Gastrocnemius medialis (tissue), 4 donors: ENCODE data around the gene KLC4.

Experiments
- POLR2A ChIP-seq, 2 donors: fragments of 450-650 bp; IDR thresholded peaks; one replicate each; pipeline ENCODE4 v1.6.1; 2017; ENCODE audit warnings: antibody characterized with exemption in 2 of 2, mild to moderate bottlenecking in 2 of 2, moderate library complexity in 2 of 2
- TF ChIP-seq, protein P1 (sequence below), 5 experiments: fragments of 450-650 bp in 3 of 5; fragments of 200-600 bp in 2 of 5; sonication (generic) in 2 of 5; IDR thresholded peaks in 4 of 5; conservative IDR thresholded peaks in 1 of 5; 1 replicate in 4 of 5; 2 replicates in 1 of 5; pipeline ENCODE4 v1.5.1; 2016 to 2019; ENCODE audit warnings: antibody characterized with exemption in 5 of 5, mild to moderate bottlenecking in 3 of 5, moderate library complexity in 3 of 5

DNA sequence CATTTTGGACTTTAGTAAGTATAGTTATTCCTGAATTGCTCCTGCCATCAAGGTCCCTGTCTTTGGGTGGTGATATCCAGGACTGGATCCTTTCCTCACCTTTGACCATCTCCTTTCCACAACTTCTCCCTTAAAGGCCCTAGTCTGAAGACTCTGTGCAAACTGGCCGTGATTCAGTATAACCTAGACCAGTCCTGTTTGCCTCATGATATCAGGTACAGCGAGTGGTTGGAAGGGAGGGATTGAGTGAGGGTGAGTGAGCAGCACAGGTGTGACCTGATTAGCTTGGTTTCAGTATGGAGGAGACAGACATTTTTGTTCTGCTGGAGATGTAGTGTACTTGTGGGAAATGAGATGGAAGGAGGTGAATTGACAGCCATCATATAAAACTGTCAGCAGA, 40.3 kb upstream of the KLC4 start:
- no peak for TF ChIP-seq POLR2A (IDR thresholded peaks at IDR 0.05)
- TF ChIP-seq, protein P1, sequence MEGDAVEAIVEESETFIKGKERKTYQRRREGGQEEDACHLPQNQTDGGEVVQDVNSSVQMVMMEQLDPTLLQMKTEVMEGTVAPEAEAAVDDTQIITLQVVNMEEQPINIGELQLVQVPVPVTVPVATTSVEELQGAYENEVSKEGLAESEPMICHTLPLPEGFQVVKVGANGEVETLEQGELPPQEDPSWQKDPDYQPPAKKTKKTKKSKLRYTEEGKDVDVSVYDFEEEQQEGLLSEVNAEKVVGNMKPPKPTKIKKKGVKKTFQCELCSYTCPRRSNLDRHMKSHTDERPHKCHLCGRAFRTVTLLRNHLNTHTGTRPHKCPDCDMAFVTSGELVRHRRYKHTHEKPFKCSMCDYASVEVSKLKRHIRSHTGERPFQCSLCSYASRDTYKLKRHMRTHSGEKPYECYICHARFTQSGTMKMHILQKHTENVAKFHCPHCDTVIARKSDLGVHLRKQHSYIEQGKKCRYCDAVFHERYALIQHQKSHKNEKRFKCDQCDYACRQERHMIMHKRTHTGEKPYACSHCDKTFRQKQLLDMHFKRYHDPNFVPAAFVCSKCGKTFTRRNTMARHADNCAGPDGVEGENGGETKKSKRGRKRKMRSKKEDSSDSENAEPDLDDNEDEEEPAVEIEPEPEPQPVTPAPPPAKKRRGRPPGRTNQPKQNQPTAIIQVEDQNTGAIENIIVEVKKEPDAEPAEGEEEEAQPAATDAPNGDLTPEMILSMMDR (IDR thresholded peaks at IDR 0.05 in 4 of 5, conservative IDR thresholded peaks at IDR 0.05 in 1 of 5), result no peak
